SK-N-MC (cell line): ENCODE data around the gene OR1I1.

ENCODE experiments used
- EZH2 ChIP-seq: fragments of 200-600 bp; sonication (generic); IDR thresholded peaks from one replicate; pipeline ENCODE4 v1.6.1; 2017; ENCODE audit warnings: antibody characterized with exemption
- POLR2AphosphoS5 ChIP-seq: IDR thresholded peaks from 2 replicates; pipeline ENCODE4 v1.6.1; 2012; ENCODE audit warnings: mild to moderate bottlenecking, low read depth, low read length, borderline replicate concordance

- no peak for TF ChIP-seq POLR2AphosphoS5
- no peak for TF ChIP-seq EZH2
Measured at GRCh38 chr19:15126131-15126910, 44.3 kb downstream of the OR1I1 start.
